ENCODE data around the gene WDR93. TPM values are rescaled to one million over a fixed set of nuclear protein-coding genes. Genes with fewer than 3 reads are reported as not detected.

WDR93 gene
- total and polyA plus RNA-seq, 2 of the 4 experiments (the other 2 are of a cell fraction), result not detected

- H3K4me3 ChIP-seq (ENCODE audit: insufficient read depth, low read depth, low read length), result no peak overlapping the region
- in situ Hi-C loops (cut with MboI; ENCODE audit: low sequenced_read_pairs), result no loop called here
- dilution Hi-C loops (cut with HindIII; ENCODE audit: low sequenced_read_pairs, unreplicated experiment), result no loop called here
- no peak overlapping the region for H2BK5ac ChIP-seq (ENCODE audit: low read depth, low read length, poor library complexity, severe bottlenecking)
- no peak overlapping the region for H2BK15ac ChIP-seq (ENCODE audit: low read depth, low read length)
- CTCF ChIA-PET, result no interaction called here
- H3K79me1 ChIP-seq (ENCODE audit: low read depth in 1 of 2, low read length in 2 of 2), result peaks cover 16 to 42% of the 10 kb centered on the region in 2 experiments
- H3K18ac ChIP-seq (ENCODE audit: low read depth, low read length), result no peak overlapping the region
- peaks cover 10% of the 10 kb centered on the region for H3K9me1 ChIP-seq (ENCODE audit: insufficient read depth, low read length)
- H2AK5ac ChIP-seq (ENCODE audit: low read depth, low read length), result no peak overlapping the region
- no peaks in the 10 kb centered on the region for H3K27me3 ChIP-seq (ENCODE audit: control insufficient read depth, insufficient read depth, low read length)
- no peak overlapping the region for H2BK20ac ChIP-seq (ENCODE audit: low read depth, low read length)
- no peak overlapping the region for H3K23ac ChIP-seq (ENCODE audit: low read depth, low read length)
- peaks cover 15% of the 10 kb centered on the region for H3K36me3 ChIP-seq (ENCODE audit: control insufficient read depth, insufficient read depth, low read length)
- H3K4ac ChIP-seq (ENCODE audit: low read depth, low read length), result no peak overlapping the region
- no peak overlapping the region for H2AK9ac ChIP-seq (replicated peaks; ENCODE audit: low read depth, low read length, poor library complexity)
- no peak overlapping the region for H3K9ac ChIP-seq (ENCODE audit: low read depth, low read length)
- H3K4me2 ChIP-seq (ENCODE audit: low read depth, low read length), result no peak overlapping the region
- H4K5ac ChIP-seq (ENCODE audit: low read depth, low read length), result no peak overlapping the region
- H2AFZ ChIP-seq (replicated peaks; ENCODE audit: low read length, poor library complexity), result no peak overlapping the region
- POLR2A ChIA-PET (ENCODE audit: unreplicated experiment), result no interaction called here
- H4K91ac ChIP-seq (ENCODE audit: insufficient read depth, low read depth, low read length), result no peak overlapping the region
- no peak overlapping the region for H3K56ac ChIP-seq (ENCODE audit: extremely low read depth, insufficient read depth, low read length)
- peaks cover 5% of the 10 kb centered on the region for H3K4me1 ChIP-seq (ENCODE audit: control insufficient read depth, insufficient read depth, low read length)
- peaks cover 16% of the 10 kb centered on the region for H4K20me1 ChIP-seq (ENCODE audit: insufficient read depth, low read length)
- 40% methylated on average over 1 of the region's 7 CpGs; no CpG with 5 or more reads in 1 of the 2 experiments for WGBS, 2 experiments (ENCODE audit: extremely low coverage in 2 of 2, insufficient read length in 1 of 2)
- no peak for TF ChIP-seq MXI1 (IDR thresholded peaks at IDR 0.05; ENCODE audit: borderline replicate concordance, low read depth, low read length)
- TF ChIP-seq NFE2L2 (IDR thresholded peaks at IDR 0.05; ENCODE audit: low read depth, low read length), result no peak
- TF ChIP-seq CTCF (conservative IDR thresholded peaks at IDR 0.05; ENCODE audit: low read depth, low read length), result no peak
- TF ChIP-seq BHLHE40 (IDR thresholded peaks at IDR 0.05; ENCODE audit: low read depth, low read length), result no peak
- DNase-seq, result no peak
- no TSS peak for BruUV-seq (replicated peaks)
- no peak overlapping the region for H3K14ac ChIP-seq (replicated peaks; ENCODE audit: low read depth, low read length)
- no peak for ATAC-seq (ENCODE audit: low read depth)
- no peaks in the 10 kb centered on the region for H3K9me3 ChIP-seq (ENCODE audit: control insufficient read depth, insufficient read depth, low read length)
- no peak overlapping the region for H2BK120ac ChIP-seq (ENCODE audit: low read depth, low read length)
- intact Hi-C loops (cut with micrococcal nuclease), result no loop called here
- no peak overlapping the region for H4K8ac ChIP-seq (ENCODE audit: low read depth in 2 of 2, low read length in 2 of 2)
- no peak overlapping the region for H3K27ac ChIP-seq (ENCODE audit: insufficient read depth, low read length)
These were observed 38.5 kb upstream of the WDR93 start for GRCh38 chr15:89652131-89652530.

Measured in IMR-90 (cell line).